GOT3 (cell line): Measurements from ENCODE around the gene LRRC27.

Source experiments
- DNase-seq: peaks from one replicate; lab custom pipeline; 2025; ENCODE audit warnings: mixed read lengths; lab: John Stamatoyannopoulos, UW

The LRRC27 gene

GRCh38 chr10:132427006-132427771 is 95.2 kb downstream of the LRRC27 start:
- no peak for DNase-seq

DNA sequence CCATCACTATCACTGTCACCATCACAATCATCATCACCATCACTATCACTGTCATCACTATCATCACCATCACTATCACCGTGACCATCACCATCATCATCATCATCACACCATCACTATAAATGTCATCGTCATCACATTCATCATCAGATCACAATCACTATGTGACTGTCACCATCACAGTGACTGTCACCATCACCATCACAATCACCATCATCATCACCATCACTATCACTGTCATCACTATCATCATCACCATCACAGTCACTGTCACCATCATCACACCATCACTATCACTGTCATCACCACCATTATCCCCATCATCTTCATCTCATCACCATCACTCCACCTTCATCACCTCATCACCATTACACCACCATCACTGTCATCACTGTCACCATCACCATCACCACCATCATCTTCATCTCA is 96.0 kb downstream of the LRRC27 start:
- no peak for DNase-seq

DNA sequence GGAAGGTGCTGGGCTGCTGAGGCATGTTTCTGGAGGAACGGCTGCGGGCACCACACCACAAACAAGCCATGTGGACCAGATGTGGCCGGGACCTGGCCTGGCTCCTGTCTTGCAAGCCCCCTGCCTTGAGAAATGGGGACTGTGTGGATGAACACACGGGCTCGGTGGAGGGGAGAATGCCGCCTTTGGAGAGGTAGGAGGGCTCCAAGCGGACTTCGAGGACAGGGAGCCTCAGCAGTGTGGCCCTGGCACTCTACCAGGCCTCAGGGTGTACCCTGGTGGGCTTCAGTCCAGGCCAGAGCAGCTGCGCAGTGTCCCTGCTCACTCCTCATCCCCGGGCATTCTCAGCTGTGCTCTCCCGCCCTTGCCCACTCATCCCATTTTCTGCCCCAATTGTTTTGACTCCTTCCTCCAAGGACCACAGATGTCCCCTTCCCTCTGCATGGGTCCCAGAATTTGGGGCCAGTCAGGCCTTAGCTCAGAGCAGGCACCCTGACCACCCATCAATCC is 96.5 kb downstream of the LRRC27 start:
- DNase-seq: no peak
